SK-N-SH (cell line): ENCODE measurements around the gene EXOC2. TPM values are rescaled to one million over a fixed set of nuclear protein-coding genes. Genes with fewer than 3 reads are reported as not detected.

ENCODE experiments used
- CTCF ChIA-PET: fragments of 300-600, 350-600 bp; formaldehyde crosslinking; extraction: SDS; loops from one replicate; lab custom pipeline; 2021; lab: Yijun Ruan, JAX
- POLR2A ChIA-PET: fragments of 350-600 bp; sonication (Branson Sonifier 250); formaldehyde crosslinking; extraction: SDS; loops from one replicate; lab custom pipeline; 2020; ENCODE audit warnings: antibody characterized with exemption, inconsistent platforms; lab: Yijun Ruan, JAX
- DNase-seq: peaks from one replicate; pipeline ENCODE4 v3.0.0; 2012
- H2AFZ ChIP-seq: fragments of 200-600 bp; sonication (generic); 2 replicates; pipeline ENCODE4 v1.8.1; 2016; ENCODE audit warnings: antibody characterized with exemption, mild to moderate bottlenecking, low read depth
- H3F3A ChIP-seq: fragments of 200-600 bp; sonication (generic); replicated peaks from 2 replicates; pipeline ENCODE3; 2016; ENCODE audit warnings: antibody characterized with exemption, mild to moderate bottlenecking; ENCODE audit not compliant: insufficient read depth
- H3K27ac ChIP-seq, 2 experiments: fragments of 200-500 bp in 1 of 2; fragments of 200-600 bp in 1 of 2; sonication (Bioruptor generic) in 1 of 2; sonication (generic), shearing (Covaris generic) in 1 of 2; 2 replicates each; pipeline versions ENCODE4 v1.5.1 to v1.6.1; 2014 to 2016; ENCODE audit warnings: low read depth in 2 of 2, inconsistent platforms in 1 of 2, low read length in 1 of 2, mild to moderate bottlenecking in 1 of 2, mixed read lengths in 1 of 2
- H3K27me3 ChIP-seq: fragments of 200-600 bp; sonication (generic), shearing (Covaris generic); 2 replicates; pipeline ENCODE4 v1.6.1; 2016; ENCODE audit warnings: mixed run types; ENCODE audit not compliant: insufficient read depth
- H3K36me3 ChIP-seq, 2 experiments: fragments of 200-500 bp in 1 of 2; fragments of 200-600 bp in 1 of 2; sonication (Bioruptor generic) in 1 of 2; sonication (generic) in 1 of 2; replicated peaks in 1 of 2; 2 replicates each; pipeline versions ENCODE3 to v1.5.1; 2014 to 2016; ENCODE audit warnings: low read length in 1 of 2, mild to moderate bottlenecking in 1 of 2; ENCODE audit not compliant: insufficient read depth in 2 of 2, control insufficient read depth in 1 of 2
- H3K4me1 ChIP-seq, 2 experiments: fragments of 200-500 bp in 1 of 2; fragments of 200-600 bp in 1 of 2; sonication (Bioruptor generic) in 1 of 2; sonication (generic), shearing (Covaris generic) in 1 of 2; 2 replicates each; pipeline versions ENCODE4 v1.5.1 to v1.6.1; 2014 to 2016; ENCODE audit warnings: low read depth in 1 of 2, low read length in 1 of 2, mixed run types in 1 of 2; ENCODE audit not compliant: insufficient read depth in 2 of 2, control insufficient read depth in 1 of 2
- H3K4me2 ChIP-seq: fragments of 200-600 bp; sonication (generic), shearing (Covaris generic); 2 replicates; pipeline ENCODE4 v1.6.1; 2017; ENCODE audit warnings: mixed run types
- H3K4me3 ChIP-seq, 2 experiments: fragments of 200-500 bp in 1 of 2; fragments of 200-600 bp in 1 of 2; sonication (Bioruptor generic) in 1 of 2; sonication (generic), shearing (Covaris generic) in 1 of 2; 2 replicates each; pipeline versions ENCODE4 v1.5.1 to v1.8.1; 2014 to 2016; ENCODE audit warnings: low read depth in 2 of 2, inconsistent platforms in 1 of 2, low read length in 1 of 2, mild to moderate bottlenecking in 1 of 2, mixed read lengths in 1 of 2, moderate library complexity in 1 of 2
- H3K79me2 ChIP-seq: fragments of 200-600 bp; sonication (generic); 2 replicates; pipeline ENCODE4 v1.8.1; 2017; ENCODE audit warnings: mild to moderate bottlenecking; ENCODE audit not compliant: insufficient read depth
- H3K9ac ChIP-seq: fragments of 200-600 bp; sonication (generic); 2 replicates; pipeline ENCODE4 v1.6.1; 2017; ENCODE audit warnings: mixed run types
- H3K9me2 ChIP-seq: fragments of 200-600 bp; sonication (generic); 2 replicates; pipeline ENCODE4 v1.6.1; 2017; ENCODE audit warnings: mixed run types
- H3K9me3 ChIP-seq: fragments of 200-600 bp; sonication (generic); 2 replicates; pipeline ENCODE4 v1.6.1; 2017; ENCODE audit warnings: mixed run types, mild to moderate bottlenecking, moderate library complexity
- H4K20me1 ChIP-seq: fragments of 200-600 bp; sonication (generic); 2 replicates; pipeline ENCODE4 v1.6.1; 2017; ENCODE audit warnings: mild to moderate bottlenecking, mixed run types; ENCODE audit not compliant: insufficient read depth
- EP300 ChIP-seq, 2 experiments: IDR thresholded peaks; 2 replicates each; pipeline versions ENCODE4 v1.4.0 to v1.6.1; 2012; ENCODE audit warnings: borderline replicate concordance in 1 of 2, low read depth in 1 of 2, low read length in 1 of 2
- EZH2phosphoT487 ChIP-seq: fragments of 200-600 bp; sonication (generic); IDR thresholded peaks from 2 replicates; pipeline ENCODE4 v1.6.1; 2017; ENCODE audit warnings: low read depth, mixed run types, mild to moderate bottlenecking, antibody characterized with exemption, moderate library complexity, borderline replicate concordance
- FOSL2 ChIP-seq: IDR thresholded peaks from 2 replicates; pipeline ENCODE4 v1.4.0; 2012; ENCODE audit warnings: low read depth, mild to moderate bottlenecking, moderate library complexity, borderline replicate concordance
- GATA2 ChIP-seq: sonication (generic); formaldehyde crosslinking; IDR thresholded peaks from 2 replicates; pipeline ENCODE4 v1.5.0; 2020; ENCODE audit warnings: mild to moderate bottlenecking, missing genetic modification reagents
- POLR2AphosphoS5 ChIP-seq: IDR thresholded peaks from 2 replicates; pipeline ENCODE4 v1.6.1; 2012; ENCODE audit warnings: low read depth, low read length
- RAD21 ChIP-seq: IDR thresholded peaks from 2 replicates; pipeline ENCODE4 v1.6.1; 2012; ENCODE audit warnings: mild to moderate bottlenecking, low read length
- RFX5 ChIP-seq: IDR thresholded peaks from 2 replicates; pipeline ENCODE4 v1.6.1; 2012; ENCODE audit warnings: mild to moderate bottlenecking, improper control_type of control experiment, low read length
- SIN3A ChIP-seq: IDR thresholded peaks from 2 replicates; pipeline ENCODE4 v1.6.1; 2012; ENCODE audit warnings: low read depth, mild to moderate bottlenecking, low read length, moderate library complexity, borderline replicate concordance
- TEAD4 ChIP-seq: IDR thresholded peaks from 2 replicates; pipeline ENCODE4 v1.4.0; 2012; ENCODE audit warnings: mild to moderate bottlenecking, borderline replicate concordance; ENCODE audit not compliant: insufficient read depth
- YY1 ChIP-seq: IDR thresholded peaks from 2 replicates; pipeline ENCODE4 v1.4.0; 2012; ENCODE audit warnings: low read depth, mild to moderate bottlenecking
- WGBS: methylation state at CpG from one replicate; pipeline ENCODE4 v1.1.6; 2017; ENCODE audit warnings: low lambda C conversion rate; 5-methylcytosine and 5-hydroxymethylcytosine counted together
- polyA plus RNA-seq, 3 experiments: library from polyadenylated mRNA; depleted of rRNA; stranded (reverse); fragments of >200 nt; gene quantifications; 2 replicates each; pipeline ENCODE4 v1.2.3, GENCODE V29; 2012
- TF ChIP-seq, protein P1 (sequence below): IDR thresholded peaks from 2 replicates; pipeline ENCODE4 v1.4.0; 2012; ENCODE audit warnings: low read depth, borderline replicate concordance
- TF ChIP-seq, protein P2 (sequence below): IDR thresholded peaks from 2 replicates; pipeline ENCODE4 v1.6.1; 2012; ENCODE audit warnings: mild to moderate bottlenecking, low read depth, low read length, moderate library complexity

The EXOC2 gene
- polyA plus RNA-seq, 1 of the 3 experiments (the other 2 are of a cell fraction), result 10.6 TPM

DNA sequence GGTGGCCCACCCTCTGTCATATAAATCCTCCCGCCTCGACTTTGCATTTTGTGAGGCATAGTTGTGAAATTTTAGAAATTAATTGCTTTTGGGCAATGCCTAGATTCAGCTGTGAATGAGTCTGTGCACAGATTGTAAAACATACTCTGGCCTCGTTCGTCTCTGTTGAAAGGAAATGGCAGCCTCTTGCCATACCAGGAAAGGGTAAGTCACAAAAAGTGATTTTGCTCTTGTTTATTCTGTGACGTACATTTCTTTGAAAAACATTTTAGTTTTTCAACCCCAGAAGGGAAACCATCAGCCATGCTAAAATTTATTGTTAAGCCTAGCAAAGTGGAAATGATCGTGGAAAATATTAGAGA is 15.3 kb upstream of the EXOC2 start:
- 74% methylated on average over 6 of the region's 6 CpGs for WGBS
- Histone ChIP-seq H3K27ac (no peak overlapping the region), H3K27me3 (peaks cover 7% of the 10 kb centered on the region; the same call in 1 of the 2 replicates), H3K4me2 (no peak overlapping the region), H3F3A (no peaks in the 10 kb centered on the region), H3K4me1 (peaks cover 0 to 6% of the 10 kb centered on the region in 2 experiments; a peak in 1 of 4 replicates), H3K9me2 (no peaks in the 10 kb centered on the region), H3K4me3 (no peak overlapping the region), H3K9ac (no peak overlapping the region), H4K20me1 (no peaks in the 10 kb centered on the region), H3K79me2 (no peaks in the 10 kb centered on the region), H3K36me3 (no peaks in the 10 kb centered on the region), H2AFZ (no peak overlapping the region), H3K9me3 (no peaks in the 10 kb centered on the region)
- ChIA-PET POLR2A (no interaction called here), CTCF (interaction anchor here (0.9 to 2.4 kb wide), 3 partner anchors 14 to 520 kb away, joined by 3 to 12 read pairs (median 3); no protein-coding TSS in a partner anchor)
- DNase-seq, result no peak
- TF ChIP-seq, protein P1, sequence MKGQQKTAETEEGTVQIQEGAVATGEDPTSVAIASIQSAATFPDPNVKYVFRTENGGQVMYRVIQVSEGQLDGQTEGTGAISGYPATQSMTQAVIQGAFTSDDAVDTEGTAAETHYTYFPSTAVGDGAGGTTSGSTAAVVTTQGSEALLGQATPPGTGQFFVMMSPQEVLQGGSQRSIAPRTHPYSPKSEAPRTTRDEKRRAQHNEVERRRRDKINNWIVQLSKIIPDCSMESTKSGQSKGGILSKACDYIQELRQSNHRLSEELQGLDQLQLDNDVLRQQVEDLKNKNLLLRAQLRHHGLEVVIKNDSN, result no peak
- TF ChIP-seq RAD21 (no peak), GATA2 (CRISPR knock-in tag) (no peak), YY1 (no peak), EZH2phosphoT487 (no peak), FOSL2 (no peak), POLR2AphosphoS5 (no peak), EP300 (IDR thresholded peaks at IDR 0.05; ENCODE audit: borderline replicate concordance in 1 of 2, low read depth in 1 of 2, low read length in 1 of 2) (no peak), TEAD4 (no peak), RFX5 (no peak), SIN3A (no peak)
- TF ChIP-seq, protein P2, sequence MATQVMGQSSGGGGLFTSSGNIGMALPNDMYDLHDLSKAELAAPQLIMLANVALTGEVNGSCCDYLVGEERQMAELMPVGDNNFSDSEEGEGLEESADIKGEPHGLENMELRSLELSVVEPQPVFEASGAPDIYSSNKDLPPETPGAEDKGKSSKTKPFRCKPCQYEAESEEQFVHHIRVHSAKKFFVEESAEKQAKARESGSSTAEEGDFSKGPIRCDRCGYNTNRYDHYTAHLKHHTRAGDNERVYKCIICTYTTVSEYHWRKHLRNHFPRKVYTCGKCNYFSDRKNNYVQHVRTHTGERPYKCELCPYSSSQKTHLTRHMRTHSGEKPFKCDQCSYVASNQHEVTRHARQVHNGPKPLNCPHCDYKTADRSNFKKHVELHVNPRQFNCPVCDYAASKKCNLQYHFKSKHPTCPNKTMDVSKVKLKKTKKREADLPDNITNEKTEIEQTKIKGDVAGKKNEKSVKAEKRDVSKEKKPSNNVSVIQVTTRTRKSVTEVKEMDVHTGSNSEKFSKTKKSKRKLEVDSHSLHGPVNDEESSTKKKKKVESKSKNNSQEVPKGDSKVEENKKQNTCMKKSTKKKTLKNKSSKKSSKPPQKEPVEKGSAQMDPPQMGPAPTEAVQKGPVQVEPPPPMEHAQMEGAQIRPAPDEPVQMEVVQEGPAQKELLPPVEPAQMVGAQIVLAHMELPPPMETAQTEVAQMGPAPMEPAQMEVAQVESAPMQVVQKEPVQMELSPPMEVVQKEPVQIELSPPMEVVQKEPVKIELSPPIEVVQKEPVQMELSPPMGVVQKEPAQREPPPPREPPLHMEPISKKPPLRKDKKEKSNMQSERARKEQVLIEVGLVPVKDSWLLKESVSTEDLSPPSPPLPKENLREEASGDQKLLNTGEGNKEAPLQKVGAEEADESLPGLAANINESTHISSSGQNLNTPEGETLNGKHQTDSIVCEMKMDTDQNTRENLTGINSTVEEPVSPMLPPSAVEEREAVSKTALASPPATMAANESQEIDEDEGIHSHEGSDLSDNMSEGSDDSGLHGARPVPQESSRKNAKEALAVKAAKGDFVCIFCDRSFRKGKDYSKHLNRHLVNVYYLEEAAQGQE, result no peak
